Left ventricle myocardium inferior (tissue), 1 donor: ENCODE results near the gene TUBA8. TPM values are rescaled to one million over a fixed set of nuclear protein-coding genes. Genes with fewer than 3 reads are reported as not detected.
"Not testable (repeated sequence)": the region's sequence is repeated elsewhere in the genome, so short reads cannot be mapped to it uniquely, and the experiment has no call there.

Source experiments
- DNase-seq: peaks from one replicate; pipeline ENCODE4 v3.0.0-alpha.2; 2020
- H3K27ac ChIP-seq: fragments of 200-600 bp; replicated peaks from 2 replicates; pipeline ENCODE4 v1.8.0; 2021
- H3K27me3 ChIP-seq: fragments of 200-600 bp; 2 replicates; pipeline ENCODE4 v1.8.0; 2021; ENCODE audit warnings: low read depth
- H3K36me3 ChIP-seq: fragments of 200-600 bp; 2 replicates; pipeline ENCODE4 v1.8.0; 2021
- H3K4me1 ChIP-seq: fragments of 200-600 bp; 2 replicates; pipeline ENCODE4 v1.8.0; 2021
- H3K4me3 ChIP-seq: fragments of 200-600 bp; 2 replicates; pipeline ENCODE4 v1.8.0; 2021; ENCODE audit warnings: mild to moderate bottlenecking, moderate library complexity
- H3K9me3 ChIP-seq: fragments of 200-600 bp; replicated peaks from 2 replicates; pipeline ENCODE4 v1.8.0; 2021
- intact Hi-C: fragments of 100-400 bp; cut with micrococcal nuclease; formaldehyde crosslinking; loops from one replicate; pipeline ENCODE4 v1.11.0; 2022
- total RNA-seq: library from RNA; stranded (reverse); fragmentation: NEBNext Ultra II Directional; extraction: Animal tissue kit (Norgen Biotek cat#: 25700); gene quantifications from one replicate; pipeline ENCODE4 v1.2.1, GENCODE V29; 2021
- TF ChIP-seq, protein P1 (sequence below): fragments of 200-600 bp; IDR thresholded peaks from 2 replicates; pipeline ENCODE4 v1.8.0; 2021; ENCODE audit warnings: antibody characterized with exemption, mild to moderate bottlenecking, borderline replicate concordance
- donor health status: DM: no; HTN: yes; CAD: no; lungs with severe emphysema.

TUBA8 gene
- total RNA-seq, 1 donor from 2014 or later: 253 TPM

DNA sequence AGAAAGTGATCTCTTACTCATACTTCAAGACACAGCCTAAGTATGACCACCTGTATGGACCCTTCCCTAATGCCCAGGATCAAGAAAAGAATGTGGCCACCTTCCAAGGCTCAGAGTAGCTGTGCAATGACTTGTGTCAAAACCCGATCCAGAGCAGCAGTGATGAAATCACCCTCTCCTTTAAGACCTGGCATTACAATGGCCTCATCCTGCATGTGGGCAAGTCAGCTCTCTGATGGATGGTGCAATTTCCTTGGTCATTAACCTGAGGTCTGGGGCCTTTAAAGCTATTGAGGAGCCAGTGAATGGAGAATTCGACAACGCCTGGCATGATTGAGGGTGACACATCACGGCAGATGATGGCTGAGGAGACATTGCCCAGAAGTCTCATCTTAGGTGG lies 9.1 kb upstream of the TUBA8 start:
- TF ChIP-seq, protein P1, sequence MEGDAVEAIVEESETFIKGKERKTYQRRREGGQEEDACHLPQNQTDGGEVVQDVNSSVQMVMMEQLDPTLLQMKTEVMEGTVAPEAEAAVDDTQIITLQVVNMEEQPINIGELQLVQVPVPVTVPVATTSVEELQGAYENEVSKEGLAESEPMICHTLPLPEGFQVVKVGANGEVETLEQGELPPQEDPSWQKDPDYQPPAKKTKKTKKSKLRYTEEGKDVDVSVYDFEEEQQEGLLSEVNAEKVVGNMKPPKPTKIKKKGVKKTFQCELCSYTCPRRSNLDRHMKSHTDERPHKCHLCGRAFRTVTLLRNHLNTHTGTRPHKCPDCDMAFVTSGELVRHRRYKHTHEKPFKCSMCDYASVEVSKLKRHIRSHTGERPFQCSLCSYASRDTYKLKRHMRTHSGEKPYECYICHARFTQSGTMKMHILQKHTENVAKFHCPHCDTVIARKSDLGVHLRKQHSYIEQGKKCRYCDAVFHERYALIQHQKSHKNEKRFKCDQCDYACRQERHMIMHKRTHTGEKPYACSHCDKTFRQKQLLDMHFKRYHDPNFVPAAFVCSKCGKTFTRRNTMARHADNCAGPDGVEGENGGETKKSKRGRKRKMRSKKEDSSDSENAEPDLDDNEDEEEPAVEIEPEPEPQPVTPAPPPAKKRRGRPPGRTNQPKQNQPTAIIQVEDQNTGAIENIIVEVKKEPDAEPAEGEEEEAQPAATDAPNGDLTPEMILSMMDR: no peak
- no peak overlapping the region for H3K27ac ChIP-seq
- intact Hi-C loops: no loop called here

DNA sequence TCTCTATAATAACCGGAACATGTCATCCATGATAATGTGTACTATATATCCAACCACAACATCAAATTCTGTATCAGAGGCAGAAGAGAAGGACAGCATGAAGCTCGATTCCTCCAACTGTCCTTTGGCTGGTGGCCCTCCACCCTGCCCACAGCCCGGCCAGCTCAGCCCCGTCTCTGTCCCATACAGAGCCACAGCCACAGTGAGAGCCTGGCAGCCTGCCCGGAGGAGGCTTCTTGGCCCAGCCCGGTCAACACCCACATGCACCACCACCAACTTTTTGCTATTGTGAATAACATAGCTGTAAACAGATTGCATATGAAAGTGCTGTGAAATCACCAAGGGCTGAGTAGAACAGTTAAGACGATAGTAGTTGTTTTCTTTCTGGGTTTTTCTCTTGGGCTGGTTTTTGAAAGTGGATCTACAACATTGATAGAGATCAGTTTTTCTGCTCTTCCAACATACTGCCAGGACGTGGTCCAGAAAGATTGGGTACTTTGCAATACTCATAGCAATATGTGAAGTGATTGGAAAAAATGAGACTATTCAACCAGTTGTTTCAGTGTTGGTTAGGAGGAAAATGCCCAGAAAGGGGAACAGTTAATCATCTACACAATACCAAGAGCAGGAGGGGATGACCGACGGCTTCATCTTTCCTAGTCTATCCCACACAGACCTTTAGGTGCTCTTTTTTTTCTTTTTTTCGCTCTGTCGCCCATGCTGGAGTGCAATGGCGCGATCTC lies 6.9 kb upstream of the TUBA8 start:
- TF ChIP-seq, protein P1: no peak
- no peak overlapping the region for H3K4me3 ChIP-seq
- H3K9me3 ChIP-seq: no peaks in the 10 kb centered on the region
- H3K36me3 ChIP-seq: no peaks in the 10 kb centered on the region
- H3K27me3 ChIP-seq: no peaks in the 10 kb centered on the region
- H3K4me1 ChIP-seq: no peaks in the 10 kb centered on the region
- intact Hi-C loops: no loop called here
- no peak for DNase-seq
- H3K27ac ChIP-seq: no peak overlapping the region

More for the DNA sequence above, 9.1 kb upstream of the TUBA8 start:
- H3K4me3 ChIP-seq: no peak overlapping the region
- no peaks in the 10 kb centered on the region for H3K4me1 ChIP-seq
- H3K9me3 ChIP-seq: no peaks in the 10 kb centered on the region
- H3K36me3 ChIP-seq: no peaks in the 10 kb centered on the region
- H3K27me3 ChIP-seq: no peaks in the 10 kb centered on the region
- DNase-seq: no peak

DNA sequence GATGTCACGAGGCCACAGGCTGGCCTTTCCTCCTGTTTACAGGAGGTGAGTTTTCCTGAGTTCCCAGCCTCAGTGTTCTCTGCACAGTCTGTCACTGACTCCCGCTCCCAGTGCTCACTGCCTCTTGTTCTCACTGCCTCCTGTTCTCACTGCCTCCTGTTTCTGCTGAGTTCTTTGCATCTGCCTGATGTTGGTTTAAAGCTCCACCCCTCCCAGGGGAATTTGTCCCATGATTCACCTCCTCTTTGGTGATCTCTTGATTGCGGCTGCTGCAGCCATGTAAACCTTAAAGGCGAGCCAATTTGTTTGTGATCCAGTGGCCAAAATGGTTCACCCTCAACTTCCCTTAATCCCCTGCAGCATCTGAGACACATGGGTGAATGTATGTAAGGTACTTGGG lies 6.0 kb upstream of the TUBA8 start:
- H3K9me3 ChIP-seq: no peaks in the 10 kb centered on the region
- DNase-seq: no peak
- peaks cover 1% of the 10 kb centered on the region for H3K4me1 ChIP-seq
- no peaks in the 10 kb centered on the region for H3K36me3 ChIP-seq
- H3K27me3 ChIP-seq: no peaks in the 10 kb centered on the region
- no peak overlapping the region for H3K4me3 ChIP-seq
- TF ChIP-seq, protein P1: no peak
- no peak overlapping the region for H3K27ac ChIP-seq
- intact Hi-C loops: no loop called here

GRCh38 chr22:18105981-18106380 lies 4.6 kb upstream of the TUBA8 start:
- H3K27ac ChIP-seq, H3K36me3 ChIP-seq, DNase-seq, intact Hi-C loops, H3K4me3 ChIP-seq, H3K27me3 ChIP-seq, H3K9me3 ChIP-seq: not testable (repeated sequence)
- H3K4me1 ChIP-seq: peaks cover 16% of the 10 kb centered on the region

DNA sequence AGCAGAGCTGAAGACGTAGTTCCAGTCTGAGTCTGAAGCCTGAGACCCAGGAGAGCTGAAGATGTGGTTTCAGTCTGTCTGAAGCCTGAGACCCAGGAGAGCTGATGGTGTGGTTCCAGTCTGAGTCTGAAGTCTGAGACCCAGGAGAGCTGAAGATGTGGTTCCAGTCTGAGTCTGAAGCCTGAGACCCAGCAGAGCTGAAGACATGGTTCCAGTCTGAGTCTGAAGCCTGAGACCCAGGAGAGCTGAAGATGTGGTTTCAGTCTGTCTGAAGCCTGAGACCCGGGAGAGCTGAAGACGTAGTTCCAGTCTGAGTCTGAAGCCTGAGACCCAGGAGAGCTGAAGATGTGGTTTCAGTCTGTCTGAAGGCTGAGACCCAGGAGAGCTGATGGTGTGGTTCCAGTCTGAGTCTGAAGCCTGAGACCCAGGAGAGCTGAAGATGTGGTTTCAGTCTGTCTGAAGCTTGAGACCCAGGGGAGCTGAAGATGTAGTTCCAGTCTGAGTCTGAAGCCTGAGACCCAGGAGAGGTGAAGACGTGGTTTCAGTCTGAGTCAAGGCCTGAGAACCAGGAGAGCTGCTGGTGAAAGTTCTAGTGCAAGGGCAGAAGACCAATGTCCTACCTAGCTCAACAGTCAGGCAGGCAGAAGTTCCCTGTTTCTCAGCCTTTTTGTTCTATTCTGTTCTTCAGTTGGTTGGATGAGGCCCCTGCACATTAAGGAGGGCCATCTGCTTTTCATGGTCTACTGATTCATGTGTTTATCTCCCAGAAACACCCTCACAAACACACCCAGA lies 3.9 kb upstream of the TUBA8 start:
- intact Hi-C loops, H3K27ac ChIP-seq, H3K36me3 ChIP-seq, DNase-seq, H3K4me3 ChIP-seq, H3K9me3 ChIP-seq: not testable (repeated sequence)
- Histone ChIP-seq H3K27me3 (peaks cover 15% of the 10 kb centered on the region), H3K4me1 (peaks cover 22% of the 10 kb centered on the region)

GRCh38 chr22:18108187-18108586 lies 2.4 kb upstream of the TUBA8 start:
- Histone ChIP-seq H3K27me3 (peaks cover 15% of the 10 kb centered on the region), H3K9me3 (no peaks in the 10 kb centered on the region), H3K4me1 (peaks cover 27% of the 10 kb centered on the region), H3K36me3 (no peaks in the 10 kb centered on the region), H3K4me3 (no peak overlapping the region), H3K27ac (no peak overlapping the region)
- TF ChIP-seq, protein P1: no peak
- intact Hi-C loops: no loop called here
- DNase-seq: no peak
